Aorta (tissue), 5 donors: Measurements from ENCODE around the gene HSPA1A. TPM values are rescaled to one million over a fixed set of nuclear protein-coding genes. Genes with fewer than 3 reads are reported as not detected.
A peak's percentile ranks its signal among the peaks of the same experiment; 100 is the strongest.
"Not testable (repeated sequence)": the region's sequence is repeated elsewhere in the genome, so short reads cannot be mapped to it uniquely, and the experiment has no call there.

Experiments
- ATAC-seq: fragments of 200-7000 bp; cut with Tn5 transposase; one replicate; pipeline ENCODE4 v1.9.1; 2022; ENCODE audit warnings: moderate library complexity; ENCODE audit not compliant: low FRiP score
- DNase-seq, 2 donors: peaks; one replicate each; pipeline ENCODE4 v3.0.0-alpha.2; 2020
- H3K27ac ChIP-seq, 2 donors: one replicate each; pipeline ENCODE4 v1.5.1; 2013; ENCODE audit warnings: low read length in 2 of 2, mild to moderate bottlenecking in 2 of 2, moderate library complexity in 2 of 2, control low read depth in 1 of 2, inconsistent platforms in 1 of 2, low read depth in 1 of 2
- H3K27me3 ChIP-seq, 2 donors: one replicate each; pipeline ENCODE4 v1.6.1; 2013; ENCODE audit warnings: control low read depth in 1 of 2, low read length in 1 of 2, mild to moderate bottlenecking in 1 of 2, moderate library complexity in 1 of 2; ENCODE audit not compliant: insufficient read depth in 2 of 2, control insufficient read depth in 1 of 2
- H3K36me3 ChIP-seq, 2 donors: one replicate each; pipeline ENCODE4 v1.6.1; 2013; ENCODE audit warnings: control low read depth in 1 of 2, low read length in 1 of 2, mild to moderate bottlenecking in 1 of 2; ENCODE audit not compliant: insufficient read depth in 2 of 2, control insufficient read depth in 1 of 2
- H3K4me1 ChIP-seq, 2 donors: one replicate each; pipeline ENCODE4 v1.6.1; 2013; ENCODE audit warnings: low read length in 2 of 2, control low read depth in 1 of 2, mild to moderate bottlenecking in 1 of 2, moderate library complexity in 1 of 2; ENCODE audit not compliant: insufficient read depth in 2 of 2, control insufficient read depth in 1 of 2
- H3K4me3 ChIP-seq, 2 donors: one replicate each; pipeline ENCODE4 v1.5.1; 2013; ENCODE audit warnings: low read length in 2 of 2, control low read depth in 1 of 2, mild to moderate bottlenecking in 1 of 2
- H3K9me3 ChIP-seq: one replicate; pipeline ENCODE4 v1.6.1; 2013; ENCODE audit warnings: mild to moderate bottlenecking, low read length; ENCODE audit not compliant: control insufficient read depth
- WGBS, 2 donors: extraction: QIAGEN DNeasy Blood & Tissue Kit; methylation state at CpG; one replicate each; pipeline ENCODE4 v1.1.7; 2013; 5-methylcytosine and 5-hydroxymethylcytosine counted together
- intact Hi-C, 2 donors: fragments of 100-400 bp; cut with DNase I; formaldehyde crosslinking; loops; one replicate each; pipeline versions ENCODE4 v1.14.2 to v1.15.0; 2022
- polyA plus RNA-seq, 2 donors: library from polyadenylated mRNA; stranded (reverse); fragments of 200-250 nt; gene quantifications; one replicate each; pipeline ENCODE4 v1.2.3, GENCODE V29; 2013
- total RNA-seq, 2 donors: library from RNA; stranded (reverse); fragmentation: NEBNext Ultra II Directional; extraction: Animal tissue kit (Norgen Biotek cat#: 25700); gene quantifications; one replicate each; pipeline ENCODE4 v1.2.1, GENCODE V29; 2021
- donor health status: healthy with polysubstance abuse.
- donor health status: Bipolar disorder and iron deficiency.
- donor health status: DM: no; HTN: no; CAD: no.
- donor health status: DM: no; HTN: no; CAD: no.
- donor health status: DM: yes; HTN: yes; CAD: no.

Gene HSPA1A
- total and polyA plus RNA-seq, 4 donors, result 55.1 to 454 (median 146) TPM

GRCh38 chr6:31836474-31837368 is 21.4 kb downstream of the HSPA1A start:
- DNase-seq (no peak), ATAC-seq (no peak)
- H3K4me3 ChIP-seq, result no peak overlapping the region
- H3K27ac ChIP-seq, result peak overlapping the region in 1 of 2 donors; percentile 61
- H3K4me1 ChIP-seq, result peaks cover 0 to 2% of the 10 kb centered on the region in 2 donors
- H3K27me3 ChIP-seq, result no peaks in the 10 kb centered on the region
- WGBS, 2 donors, result 10 to 11% methylated on average over 12 of the region's 12 CpGs
- peaks cover 0 to 8% of the 10 kb centered on the region in 2 donors for H3K36me3 ChIP-seq
- H3K9me3 ChIP-seq, result no peaks in the 10 kb centered on the region
- intact Hi-C loops, result loop anchor here in 1 of 2 donors (10.0 kb wide), 1 partner anchor 152 kb away; the partner anchor contains the start of gene LY6G5C

DNA sequence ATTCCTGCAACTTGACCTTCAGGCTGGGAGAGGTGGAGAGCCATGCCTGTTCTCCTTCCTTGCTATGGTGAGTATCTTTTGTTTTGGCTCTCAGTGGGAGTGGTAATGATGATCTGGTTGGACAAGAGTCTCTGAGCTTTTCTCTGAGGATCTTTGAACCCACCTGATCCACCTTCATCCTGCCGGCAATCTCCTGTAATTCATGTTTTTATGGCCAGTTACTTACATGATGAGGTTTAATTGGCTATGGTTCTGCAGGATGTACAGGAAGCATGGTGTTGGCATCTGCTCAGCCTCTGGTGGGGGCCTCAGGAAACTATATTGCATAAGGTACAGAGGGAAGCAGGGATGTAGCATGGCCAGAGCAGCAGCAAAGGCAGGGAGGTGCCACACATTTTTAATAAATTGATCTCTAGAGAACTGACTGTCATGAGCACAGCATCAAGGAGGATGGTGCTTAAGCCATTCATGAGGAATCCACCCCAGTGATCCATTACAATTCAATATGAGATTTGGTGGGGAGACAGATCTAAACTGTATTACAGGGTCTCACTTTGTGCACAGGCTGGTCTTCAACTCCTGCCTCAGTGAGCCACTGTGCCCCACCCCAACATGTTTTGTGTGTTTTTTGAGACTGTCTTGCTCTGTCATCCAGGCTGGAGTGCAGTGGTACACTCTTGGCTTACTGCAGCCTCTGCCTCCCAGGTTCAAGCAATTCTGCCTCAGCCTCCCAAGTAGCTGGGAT is 22.2 kb downstream of the HSPA1A start:
- intact Hi-C loops, result loop anchor here in 1 of 2 donors (10.0 kb wide), 1 partner anchor 153 kb away; the partner anchor contains the start of gene LY6G5C
- Histone ChIP-seq H3K4me1 (peaks cover 0 to 2% of the 10 kb centered on the region in 2 donors), H3K9me3 (no peaks in the 10 kb centered on the region), H3K27ac (peak overlapping the region in 1 of 2 donors; percentile 18), H3K27me3 (no peaks in the 10 kb centered on the region), H3K36me3 (peaks cover 0 to 8% of the 10 kb centered on the region in 2 donors), H3K4me3 (no peak overlapping the region)
- WGBS, 2 donors, result 56 to 68% methylated on average over 1 of the region's 1 CpG
- ATAC-seq (no peak), DNase-seq (no peak)

GRCh38 chr6:31838114-31838553 is 22.8 kb downstream of the HSPA1A start:
- DNase-seq, H3K36me3 ChIP-seq, H3K9me3 ChIP-seq, ATAC-seq, H3K27ac ChIP-seq, H3K27me3 ChIP-seq, H3K4me3 ChIP-seq, H3K4me1 ChIP-seq: not testable (repeated sequence)
- WGBS, 2 donors, result 86% methylated on average over 9 of the region's 9 CpGs
- intact Hi-C loops, result loop anchor here in 1 of 2 donors (10.0 kb wide), 1 partner anchor 153 kb away; the partner anchor contains the start of gene LY6G5C

DNA sequence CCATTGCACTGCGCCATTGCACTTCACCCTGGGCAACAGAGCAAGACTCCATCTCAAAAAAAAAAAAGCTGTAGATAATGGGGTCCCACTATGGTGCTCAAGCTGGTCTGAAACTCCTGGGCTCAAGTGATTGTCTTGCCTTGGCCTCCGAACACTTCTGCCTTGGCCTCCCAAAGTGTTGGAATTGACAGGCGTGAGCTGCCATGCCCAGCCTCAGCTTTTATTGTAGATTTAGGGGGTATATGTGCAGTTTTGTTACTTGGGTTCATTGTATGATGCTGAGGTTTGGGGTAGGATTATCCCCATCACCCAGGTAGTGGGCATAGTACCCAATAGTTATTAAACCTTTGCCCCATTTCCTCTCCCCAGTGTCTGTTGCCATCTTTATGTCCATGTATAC is 23.6 kb downstream of the HSPA1A start:
- H3K4me3 ChIP-seq, result no peak overlapping the region

DNA sequence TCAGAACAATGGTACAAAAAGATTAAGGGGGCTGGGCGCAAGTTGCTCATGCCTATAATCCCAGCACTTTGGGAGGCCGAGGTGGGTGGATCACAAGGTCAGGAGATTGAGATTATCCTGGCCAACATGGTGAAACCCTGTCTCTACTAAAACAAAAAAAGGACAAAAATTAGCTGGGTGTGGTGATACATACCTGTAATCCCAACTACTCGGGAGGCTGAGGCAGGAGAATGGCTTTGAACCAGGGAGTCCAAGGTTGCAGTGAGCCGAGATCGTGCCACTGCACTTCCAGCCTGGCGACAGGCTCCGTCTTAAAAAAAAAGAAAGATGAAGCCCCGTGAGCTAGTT is 24.4 kb downstream of the HSPA1A start:
- not testable (repeated sequence) for H3K27me3 ChIP-seq, H3K4me3 ChIP-seq, DNase-seq, H3K4me1 ChIP-seq, H3K36me3 ChIP-seq, H3K27ac ChIP-seq, H3K9me3 ChIP-seq, ATAC-seq
- intact Hi-C loops, result loop anchor here in 1 of 2 donors (10.0 kb wide), 1 partner anchor 155 kb away; the partner anchor contains the start of gene LY6G5C
- WGBS, 2 donors, result 79 to 80% methylated on average over 8 of the region's 8 CpGs

More for the DNA sequence above, 23.6 kb downstream of the HSPA1A start:
- peaks cover 0 to 8% of the 10 kb centered on the region in 2 donors for H3K36me3 ChIP-seq
- ATAC-seq (no peak), DNase-seq (no peak)
- intact Hi-C loops, result loop anchor here in 1 of 2 donors (10.0 kb wide), 1 partner anchor 154 kb away; the partner anchor contains the start of gene LY6G5C
- H3K27ac ChIP-seq, result no peak overlapping the region
- H3K27me3 ChIP-seq, result no peaks in the 10 kb centered on the region
- 94 to 95% methylated on average over 3 of the region's 3 CpGs for WGBS, 2 donors
- no peaks in the 10 kb centered on the region for H3K9me3 ChIP-seq
- no peaks in the 10 kb centered on the region for H3K4me1 ChIP-seq

GRCh38 chr6:31842053-31842452 is 26.7 kb downstream of the HSPA1A start:
- WGBS, 2 donors, result 90% methylated on average over 9 of the region's 9 CpGs
- DNase-seq, result no peak
- intact Hi-C loops, result no loop called here

DNA sequence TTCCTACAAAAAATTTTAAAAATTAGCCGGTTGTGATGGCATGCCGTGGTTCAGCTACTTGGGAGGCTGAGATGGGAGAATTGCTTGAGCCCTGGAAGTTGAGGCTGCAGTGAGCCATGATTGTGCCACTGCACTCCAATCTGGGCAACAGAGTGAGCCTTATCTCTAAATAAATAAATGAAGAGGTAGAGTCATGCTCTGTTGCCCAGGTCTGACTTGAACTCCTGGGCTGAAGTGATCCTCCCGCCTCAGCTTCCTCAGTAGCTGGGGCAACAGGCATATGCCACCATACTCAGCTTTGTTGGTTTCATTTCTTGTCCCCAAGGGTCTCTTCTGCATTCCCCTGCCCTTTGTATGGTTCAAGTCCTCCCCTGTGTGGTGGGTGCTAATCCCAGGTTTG is 29.2 kb downstream of the HSPA1A start:
- ATAC-seq, result no peak
- no peaks in the 10 kb centered on the region for H3K27me3 ChIP-seq
- H3K36me3 ChIP-seq, result peaks cover 0 to 3% of the 10 kb centered on the region in 2 donors
- H3K4me3 ChIP-seq, result no peak overlapping the region
- no peak for DNase-seq
- intact Hi-C loops, result no loop called here
- H3K4me1 ChIP-seq, result no peaks in the 10 kb centered on the region
- H3K27ac ChIP-seq, result no peak overlapping the region
- 93 to 94% methylated on average over 3 of the region's 3 CpGs for WGBS, 2 donors
- H3K9me3 ChIP-seq, result no peaks in the 10 kb centered on the region

More at GRCh38 chr6:31842053-31842452, 26.7 kb downstream of the HSPA1A start:
- ATAC-seq, result no peak
- Histone ChIP-seq H3K4me3 (no peak overlapping the region), H3K27ac (no peak overlapping the region), H3K4me1 (no peaks in the 10 kb centered on the region), H3K36me3 (peaks cover 0 to 9% of the 10 kb centered on the region in 2 donors), H3K9me3 (no peaks in the 10 kb centered on the region), H3K27me3 (no peaks in the 10 kb centered on the region)

DNA sequence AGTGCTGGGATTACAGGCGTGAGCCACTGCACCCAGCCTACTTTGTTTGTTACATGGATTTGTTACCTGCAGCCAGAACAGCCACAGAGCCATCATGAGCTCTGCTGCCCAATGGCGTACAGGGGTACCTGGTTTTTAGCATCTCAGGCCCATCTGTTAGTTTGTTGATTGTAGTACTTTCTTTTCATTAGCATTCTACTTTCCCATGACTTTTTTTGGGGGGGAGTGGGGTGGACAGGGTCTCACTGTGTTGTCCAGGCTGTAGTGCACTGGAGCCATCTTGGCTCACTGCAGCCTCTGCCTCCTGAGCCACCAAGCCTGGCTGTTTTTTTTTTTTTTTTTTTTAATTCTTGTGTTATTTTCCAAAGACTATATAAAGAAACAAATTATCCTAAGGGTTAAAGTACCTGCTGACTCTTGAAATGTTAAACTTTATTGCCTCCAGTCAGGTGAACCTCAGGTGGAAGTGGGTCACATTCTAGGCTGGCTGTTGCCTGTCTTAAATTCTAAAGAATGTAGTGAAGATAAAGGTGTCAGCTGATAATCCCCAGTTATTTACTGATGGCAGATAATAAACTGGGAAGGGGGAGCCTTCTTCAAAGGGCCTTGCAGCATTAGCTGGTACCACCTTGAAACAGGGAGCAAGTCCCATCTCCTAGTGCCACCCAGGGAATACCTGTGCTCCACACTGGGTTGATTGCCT is 32.1 kb downstream of the HSPA1A start:
- 86 to 93% methylated on average over 2 of the region's 2 CpGs for WGBS, 2 donors
- no peak for ATAC-seq
- no peaks in the 10 kb centered on the region for H3K27me3 ChIP-seq
- H3K9me3 ChIP-seq, result no peaks in the 10 kb centered on the region
- intact Hi-C loops, result no loop called here
- H3K36me3 ChIP-seq, result peaks cover 0 to 2% of the 10 kb centered on the region in 2 donors
- no peaks in the 10 kb centered on the region for H3K4me1 ChIP-seq
- no peak overlapping the region for H3K27ac ChIP-seq
- H3K4me3 ChIP-seq, result no peak overlapping the region
- no peak for DNase-seq
